Measurements from ENCODE around the gene FOXD4L1. TPM values are rescaled to one million over a fixed set of nuclear protein-coding genes. Genes with fewer than 3 reads are reported as not detected.
"Not testable (repeated sequence)": the region's sequence is repeated elsewhere in the genome, so short reads cannot be mapped to it uniquely, and the experiment has no call there.

Gene FOXD4L1
- total RNA-seq, 1 experiment from 2014 or later: not detected

GRCh38 chr2:113521492-113521891 is 23.0 kb downstream of the FOXD4L1 start:
- not testable (repeated sequence) for H3K9ac ChIP-seq (ENCODE audit: extremely low read depth, insufficient read length, low read length); H2BK12ac ChIP-seq (ENCODE audit: insufficient read length, low read depth, low read length); H3K27me3 Mint-ChIP-seq (ENCODE audit: low read depth); H3K23ac ChIP-seq (ENCODE audit: insufficient read length, low read depth, low read length); H3K4me1 Mint-ChIP-seq; H3K27me3 ChIP-seq (ENCODE audit: insufficient read depth, low read length); H3K9me3 ChIP-seq (ENCODE audit: control insufficient read depth, low read depth, low read length); H3K56ac ChIP-seq (ENCODE audit: insufficient read length, low read depth, low read length); H2AK5ac ChIP-seq (ENCODE audit: insufficient read length, low read length); H2AFZ ChIP-seq (ENCODE audit: low read length); H3K79me2 ChIP-seq (ENCODE audit: insufficient read depth, low read length); H2BK120ac ChIP-seq (ENCODE audit: low read depth, low read length, poor library complexity, severe bottlenecking); H3K9me3 Mint-ChIP-seq; H3K4ac ChIP-seq (ENCODE audit: low read depth, low read length); H3K23me2 ChIP-seq (ENCODE audit: insufficient read length, low read depth, low read length, poor library complexity, severe bottlenecking); H4K91ac ChIP-seq (ENCODE audit: insufficient read length, low read depth, low read length); H4K5ac ChIP-seq (ENCODE audit: insufficient read length, low read depth, low read length); DNase-seq; H2BK20ac ChIP-seq (ENCODE audit: low read depth, low read length, poor library complexity, severe bottlenecking); H3K79me1 ChIP-seq (ENCODE audit: insufficient read depth, low read depth, low read length, poor library complexity, severe bottlenecking); H3K4me3 Mint-ChIP-seq; H3K4me1 ChIP-seq (ENCODE audit: insufficient read depth, low read length); H3K27ac Mint-ChIP-seq; H2BK5ac ChIP-seq (ENCODE audit: insufficient read length, low read length); H3K14ac ChIP-seq (ENCODE audit: insufficient read depth, low read length); H3T11ph ChIP-seq (ENCODE audit: low read length); H3K27ac ChIP-seq (ENCODE audit: insufficient read length, low read depth, low read length); H4K8ac ChIP-seq (replicated peaks; ENCODE audit: insufficient read length, low read depth, low read length); H2BK15ac ChIP-seq (ENCODE audit: low read depth, low read length); H3K4me2 ChIP-seq (ENCODE audit: insufficient read depth, insufficient read length, low read length); H3K36me3 Mint-ChIP-seq (ENCODE audit: insufficient read depth in 1 of 3, low read depth in 3 of 3); H3K18ac ChIP-seq (ENCODE audit: insufficient read length, low read depth, low read length); H4K20me1 ChIP-seq (ENCODE audit: control insufficient read depth, insufficient read depth, insufficient read length)
- WGBS (ENCODE audit: extremely low coverage, insufficient read length, low lambda C conversion rate): no CpG with 5 or more reads among the region's 5 CpGs

- not testable (repeated sequence) for H3K79me1 ChIP-seq (ENCODE audit: insufficient read depth, low read depth, low read length, poor library complexity, severe bottlenecking); H3K14ac ChIP-seq (ENCODE audit: insufficient read depth, low read length); H3K36me3 Mint-ChIP-seq (ENCODE audit: insufficient read depth in 1 of 3, low read depth in 3 of 3)
Measured at GRCh38 chr2:113524986-113525385, 26.5 kb downstream of the FOXD4L1 start.

More at GRCh38 chr2:113524986-113525385, 26.5 kb downstream of the FOXD4L1 start:
- not testable (repeated sequence) for H2BK15ac ChIP-seq (ENCODE audit: low read depth, low read length); H4K8ac ChIP-seq (replicated peaks; ENCODE audit: insufficient read length, low read depth, low read length); H2BK12ac ChIP-seq (ENCODE audit: insufficient read length, low read depth, low read length); H3K4me1 ChIP-seq (ENCODE audit: insufficient read depth, low read length); H3K23ac ChIP-seq (ENCODE audit: insufficient read length, low read depth, low read length); H3K9ac ChIP-seq (ENCODE audit: extremely low read depth, insufficient read length, low read length); H3K4ac ChIP-seq (ENCODE audit: low read depth, low read length); H3K9me3 Mint-ChIP-seq; H2AK5ac ChIP-seq (ENCODE audit: insufficient read length, low read length); H2BK120ac ChIP-seq (ENCODE audit: low read depth, low read length, poor library complexity, severe bottlenecking); H4K5ac ChIP-seq (ENCODE audit: insufficient read length, low read depth, low read length); H2BK20ac ChIP-seq (ENCODE audit: low read depth, low read length, poor library complexity, severe bottlenecking); H3K79me2 ChIP-seq (ENCODE audit: insufficient read depth, low read length); H2BK5ac ChIP-seq (ENCODE audit: insufficient read length, low read length); H3K9me3 ChIP-seq (ENCODE audit: control insufficient read depth, low read depth, low read length); H3K27ac Mint-ChIP-seq; H3K27me3 Mint-ChIP-seq (ENCODE audit: low read depth); H3K4me2 ChIP-seq (ENCODE audit: insufficient read depth, insufficient read length, low read length); H3K23me2 ChIP-seq (ENCODE audit: insufficient read length, low read depth, low read length, poor library complexity, severe bottlenecking); H3K56ac ChIP-seq (ENCODE audit: insufficient read length, low read depth, low read length); DNase-seq; H2AFZ ChIP-seq (ENCODE audit: low read length); H3K4me3 Mint-ChIP-seq; H3T11ph ChIP-seq (ENCODE audit: low read length); H4K20me1 ChIP-seq (ENCODE audit: control insufficient read depth, insufficient read depth, insufficient read length); H3K18ac ChIP-seq (ENCODE audit: insufficient read length, low read depth, low read length); H3K4me1 Mint-ChIP-seq; H3K27ac ChIP-seq (ENCODE audit: insufficient read length, low read depth, low read length); H3K27me3 ChIP-seq (ENCODE audit: insufficient read depth, low read length); H4K91ac ChIP-seq (ENCODE audit: insufficient read length, low read depth, low read length)
- no CpG with 5 or more reads among the region's 1 CpG for WGBS (ENCODE audit: extremely low coverage, insufficient read length, low lambda C conversion rate)

Data from H9 (cell line).